ENCODE results near the gene CCDC85C.

The CCDC85C gene

GRCh38 chr14:99572173-99572999 lies 31.6 kb downstream of the CCDC85C start:
- DNase-seq (ENCODE audit: low spot score) = no peak

- DNase-seq (ENCODE audit: low spot score) = no peak
Measured at GRCh38 chr14:99571303-99571986, 32.6 kb downstream of the CCDC85C start.

- DNase-seq (ENCODE audit: low spot score) = no peak
Measured at GRCh38 chr14:99570544-99571302, 33.3 kb downstream of the CCDC85C start.

GRCh38 chr14:99569725-99570543 lies 34.1 kb downstream of the CCDC85C start:
- no peak for DNase-seq (ENCODE audit: low spot score)

GRCh38 chr14:99568567-99569560 lies 35.1 kb downstream of the CCDC85C start:
- DNase-seq (ENCODE audit: low spot score) = no peak

GRCh38 chr14:99566390-99567354 lies 37.3 kb downstream of the CCDC85C start:
- no peak for DNase-seq (ENCODE audit: low spot score)

GRCh38 chr14:99566009-99566389 lies 38.0 kb downstream of the CCDC85C start:
- no peak for DNase-seq (ENCODE audit: low spot score)

GRCh38 chr14:99565383-99565782 lies 38.6 kb downstream of the CCDC85C start:
- DNase-seq (ENCODE audit: low spot score) = no peak

- DNase-seq (ENCODE audit: low spot score) = no peak
Measured at GRCh38 chr14:99564926-99565259, 39.1 kb downstream of the CCDC85C start.

- DNase-seq (ENCODE audit: low spot score) = peak; percentile 67
Measured at GRCh38 chr14:99564256-99564925, 39.6 kb downstream of the CCDC85C start.

- DNase-seq (ENCODE audit: low spot score) = no peak
Measured at GRCh38 chr14:99563749-99564129, 40.3 kb downstream of the CCDC85C start.

- peak; percentile 86 for DNase-seq (ENCODE audit: low spot score)
Measured at GRCh38 chr14:99562856-99563748, 40.9 kb downstream of the CCDC85C start.

- DNase-seq (ENCODE audit: low spot score) = no peak
Measured at GRCh38 chr14:99561864-99562263, 42.1 kb downstream of the CCDC85C start.

GRCh38 chr14:99560922-99561683 lies 42.9 kb downstream of the CCDC85C start:
- DNase-seq (ENCODE audit: low spot score) = no peak

- no peak for DNase-seq (ENCODE audit: low spot score)
Measured at GRCh38 chr14:99560403-99560802, 43.6 kb downstream of the CCDC85C start.

- DNase-seq (ENCODE audit: low spot score) = no peak
Measured at GRCh38 chr14:99559286-99559990, 44.6 kb downstream of the CCDC85C start.

Measured in Ammon's horn (tissue), 1 donor.